A549 (cell line): ENCODE results near the gene TEX12. TPM values are rescaled to one million over a fixed set of nuclear protein-coding genes. Genes with fewer than 3 reads are reported as not detected.
"Not testable (repeated sequence)": the region's sequence is repeated elsewhere in the genome, so short reads cannot be mapped to it uniquely, and the experiment has no call there.

ENCODE experiments used
- ATAC-seq, 2 experiments: fragments of 200-7000 bp in 1 of 2; fragments of >200 bp in 1 of 2; cut with Nextera tagmentation in 1 of 2; cut with Tn5 transposase in 1 of 2; 3 replicates each; pipeline versions ENCODE4 v1.8.0 to v1.9.1; 2018 to 2020; ENCODE audit warnings: mild to moderate bottlenecking in 1 of 2, moderate library complexity in 1 of 2
- CTCF ChIA-PET: fragments of 300-600 bp; sonication (Branson Sonifier 250); formaldehyde crosslinking; extraction: SDS; loops from one replicate; lab custom pipeline; 2021; ENCODE audit warnings: antibody characterized with exemption, inconsistent platforms; lab: Yijun Ruan, JAX
- POLR2A ChIA-PET: fragments of 350-600 bp; formaldehyde crosslinking; extraction: SDS; loops from one replicate; lab custom pipeline; 2021; ENCODE audit warnings: antibody characterized with exemption, inconsistent platforms; lab: Yijun Ruan, JAX
- DNase-seq, 2 experiments: peaks; one replicate each; pipeline versions ENCODE4 v3.0.0 to v3.0.0-alpha.2; 2011 to 2016; ENCODE audit warnings: low read depth in 1 of 2, low spot score in 1 of 2
- FAIRE-seq: peaks from 2 replicates; lab custom pipeline; 2011; peaks lifted over from hg19 to GRCh38; lab: Jason Lieb, UNC
- H3K27ac ChIP-seq, 2 experiments: fragments of >200 bp; sonication (Bioruptor Twin); formaldehyde crosslinking; 3 replicates each; pipeline ENCODE4 v1.5.1; 2016 to 2017
- H3K4me1 ChIP-seq: fragments of >200 bp; sonication (Bioruptor Twin); formaldehyde crosslinking; 3 replicates; pipeline ENCODE4 v1.6.1; 2016
- H3K4me2 ChIP-seq: fragments of >200 bp; sonication (Bioruptor Twin); formaldehyde crosslinking; 3 replicates; pipeline ENCODE4 v1.6.1; 2016
- H3K4me3 ChIP-seq: fragments of >200 bp; sonication (Bioruptor Twin); formaldehyde crosslinking; 3 replicates; pipeline ENCODE4 v1.5.1; 2016
- H3K9me3 ChIP-seq: fragments of >200 bp; sonication (Bioruptor Twin); formaldehyde crosslinking; 3 replicates; pipeline ENCODE4 v1.6.1; 2016
- CHD2 ChIP-seq: fragments of 150-350 bp; IDR thresholded peaks from 2 replicates; pipeline ENCODE4 v1.6.1; 2014; ENCODE audit warnings: low read length; ENCODE audit not compliant: partially characterized antibody
- CHD4 ChIP-seq: fragments of 200-600 bp; sonication (generic); IDR thresholded peaks from 2 replicates; pipeline ENCODE4 v1.6.1; 2016; ENCODE audit warnings: antibody characterized with exemption, mild to moderate bottlenecking, borderline replicate concordance
- EHF ChIP-seq: fragments of 250-450 bp; sonication (Bioruptor Pico); IDR thresholded peaks from 2 replicates; pipeline ENCODE4 v1.5.0; 2020; ENCODE audit warnings: mild to moderate bottlenecking
- EP300 ChIP-seq, 2 experiments: fragments of >200 bp; sonication (Bioruptor Twin); formaldehyde crosslinking; IDR thresholded peaks; 2 replicates in 1 of 2; 3 replicates in 1 of 2; pipeline ENCODE4 v1.6.1; 2016 to 2017
- MAFK ChIP-seq: fragments of 450-650 bp; IDR thresholded peaks from 2 replicates; pipeline ENCODE4 v1.6.1; 2014; ENCODE audit not compliant: partially characterized antibody
- MYC ChIP-seq: IDR thresholded peaks from 2 replicates; pipeline ENCODE4 v1.6.1; 2012; ENCODE audit warnings: mild to moderate bottlenecking, inconsistent platforms, low read length, improper control_type of control experiment, borderline replicate concordance
- NR3C1 ChIP-seq: fragments of >200 bp; sonication (Bioruptor Twin); formaldehyde crosslinking; IDR thresholded peaks from 3 replicates; pipeline ENCODE4 v1.6.1; 2017
- SMC3 ChIP-seq: fragments of >200 bp; sonication (Bioruptor Twin); formaldehyde crosslinking; IDR thresholded peaks from 3 replicates; pipeline ENCODE4 v1.6.1; 2018; ENCODE audit warnings: inconsistent platforms
- SREBF2 ChIP-seq: fragments of 450-650 bp; IDR thresholded peaks from 2 replicates; pipeline ENCODE4 v1.6.1; 2014; ENCODE audit warnings: mild to moderate bottlenecking, moderate library complexity
- ZNF302 ChIP-seq: fragments of 250-450 bp; sonication (Bioruptor Pico); IDR thresholded peaks from 2 replicates; pipeline ENCODE4 v1.9.0; 2021; ENCODE audit warnings: inconsistent platforms, mild to moderate bottlenecking, moderate library complexity
- WGBS: methylation state at CpG from one replicate; pipeline ENCODE4 v1.1.6; 2017; ENCODE audit errors: missing lambda C conversion rate; 5-methylcytosine and 5-hydroxymethylcytosine counted together
- polyA plus RNA-seq, 4 experiments: library from polyadenylated mRNA; depleted of rRNA in 3 of 4; stranded (reverse); fragments of >200 nt; fragmentation: RNase III in 1 of 4; extraction: RNeasy Plus Mini Kit Qiagen cat#74134 plus additional on column Dnase treatment in 1 of 4; gene quantifications; 2 replicates in 3 of 4; 3 replicates in 1 of 4; pipeline ENCODE4 v1.2.3, GENCODE V29; 2011 to 2017
- TF ChIP-seq, protein P1 (sequence below): fragments of >200 bp; sonication (Bioruptor Twin); formaldehyde crosslinking; IDR thresholded peaks from 3 replicates; pipeline ENCODE4 v1.5.1; 2016
- TF ChIP-seq, protein P2 (sequence below): fragments of >200 bp; sonication (Bioruptor Twin); formaldehyde crosslinking; IDR thresholded peaks from 2 replicates; pipeline ENCODE4 v1.6.1; 2016
- TF ChIP-seq, protein P3 (sequence below): fragments of 450-650 bp; IDR thresholded peaks from 2 replicates; pipeline ENCODE4 v1.6.1; 2014; ENCODE audit warnings: antibody characterized with exemption
- TF ChIP-seq, protein P4 (sequence below): IDR thresholded peaks from 2 replicates; pipeline ENCODE4 v1.6.1; 2012

The TEX12 gene
- polyA plus RNA-seq, 2 of the 4 experiments (the other 2 are of a cell fraction), result not detected

DNA sequence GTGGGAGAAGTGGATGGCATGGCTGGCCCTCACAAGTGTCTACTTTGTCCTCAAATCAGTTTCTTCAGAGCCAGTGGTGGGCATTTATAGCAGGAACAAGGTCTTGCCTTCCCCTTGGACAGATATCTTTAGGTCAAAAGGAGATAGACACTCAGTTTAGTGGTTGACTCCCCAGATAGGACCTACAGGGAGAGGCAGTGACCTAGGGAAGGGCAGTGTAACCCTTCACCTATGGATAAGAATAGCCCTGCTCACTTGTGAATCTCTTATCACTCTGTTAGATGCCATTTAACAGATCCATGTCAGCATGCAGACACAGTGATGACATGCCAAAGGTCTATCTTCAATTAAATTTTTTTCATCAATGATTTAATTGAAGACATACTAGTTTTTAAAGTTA is 19.1 kb downstream of the TEX12 start (continued):
- TF ChIP-seq, protein P1, sequence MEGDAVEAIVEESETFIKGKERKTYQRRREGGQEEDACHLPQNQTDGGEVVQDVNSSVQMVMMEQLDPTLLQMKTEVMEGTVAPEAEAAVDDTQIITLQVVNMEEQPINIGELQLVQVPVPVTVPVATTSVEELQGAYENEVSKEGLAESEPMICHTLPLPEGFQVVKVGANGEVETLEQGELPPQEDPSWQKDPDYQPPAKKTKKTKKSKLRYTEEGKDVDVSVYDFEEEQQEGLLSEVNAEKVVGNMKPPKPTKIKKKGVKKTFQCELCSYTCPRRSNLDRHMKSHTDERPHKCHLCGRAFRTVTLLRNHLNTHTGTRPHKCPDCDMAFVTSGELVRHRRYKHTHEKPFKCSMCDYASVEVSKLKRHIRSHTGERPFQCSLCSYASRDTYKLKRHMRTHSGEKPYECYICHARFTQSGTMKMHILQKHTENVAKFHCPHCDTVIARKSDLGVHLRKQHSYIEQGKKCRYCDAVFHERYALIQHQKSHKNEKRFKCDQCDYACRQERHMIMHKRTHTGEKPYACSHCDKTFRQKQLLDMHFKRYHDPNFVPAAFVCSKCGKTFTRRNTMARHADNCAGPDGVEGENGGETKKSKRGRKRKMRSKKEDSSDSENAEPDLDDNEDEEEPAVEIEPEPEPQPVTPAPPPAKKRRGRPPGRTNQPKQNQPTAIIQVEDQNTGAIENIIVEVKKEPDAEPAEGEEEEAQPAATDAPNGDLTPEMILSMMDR, result no peak
- TF ChIP-seq EP300 (IDR thresholded peaks at IDR 0.05) (no peak), CHD4 (no peak), CHD2 (no peak)
- TF ChIP-seq, protein P2, sequence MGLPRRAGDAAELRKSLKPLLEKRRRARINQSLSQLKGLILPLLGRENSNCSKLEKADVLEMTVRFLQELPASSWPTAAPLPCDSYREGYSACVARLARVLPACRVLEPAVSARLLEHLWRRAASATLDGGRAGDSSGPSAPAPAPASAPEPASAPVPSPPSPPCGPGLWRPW, result no peak

DNA sequence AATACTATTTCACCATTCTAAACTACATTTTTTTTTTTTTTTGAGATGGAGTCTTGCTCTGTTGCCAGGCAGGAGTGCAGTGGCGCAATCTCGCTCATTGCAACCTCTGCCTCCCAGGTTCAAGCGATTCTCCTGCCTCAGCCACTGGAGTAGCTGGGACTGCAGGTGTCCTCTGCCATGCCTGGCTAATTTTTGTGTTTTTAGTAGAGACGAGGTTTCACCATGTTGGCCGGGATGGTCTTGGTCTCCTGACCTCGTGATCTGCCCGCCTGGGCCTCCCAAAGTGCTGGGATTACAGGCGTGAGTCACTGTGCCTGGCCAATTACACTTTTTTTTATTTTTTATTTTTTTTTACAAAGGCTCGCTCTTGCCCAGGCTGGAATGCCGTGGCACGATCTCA is 27.9 kb downstream of the TEX12 start:
- POLR2A ChIA-PET, DNase-seq: not testable (repeated sequence)
- 90% methylated on average over 11 of the region's 11 CpGs for WGBS

DNA sequence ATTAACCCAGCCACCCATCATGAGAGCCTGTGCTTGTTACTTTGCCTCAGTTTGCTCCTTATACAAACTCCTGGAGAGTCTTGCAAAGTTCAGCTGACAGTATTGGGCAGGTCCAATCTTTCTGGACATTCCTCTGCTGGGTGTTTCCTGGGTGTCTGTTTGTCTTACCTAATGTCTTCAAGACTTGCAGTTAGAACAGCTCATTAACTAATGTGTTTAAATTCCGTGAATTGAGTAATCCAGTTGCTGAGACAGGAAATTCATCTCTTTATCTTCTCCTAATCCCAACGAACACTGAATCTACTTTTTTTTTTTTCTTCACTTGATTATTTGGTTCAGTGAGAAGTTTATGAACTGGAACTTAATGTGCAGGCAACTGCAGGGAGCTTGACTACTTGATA is 28.8 kb downstream of the TEX12 start:
- TF ChIP-seq, protein P3, sequence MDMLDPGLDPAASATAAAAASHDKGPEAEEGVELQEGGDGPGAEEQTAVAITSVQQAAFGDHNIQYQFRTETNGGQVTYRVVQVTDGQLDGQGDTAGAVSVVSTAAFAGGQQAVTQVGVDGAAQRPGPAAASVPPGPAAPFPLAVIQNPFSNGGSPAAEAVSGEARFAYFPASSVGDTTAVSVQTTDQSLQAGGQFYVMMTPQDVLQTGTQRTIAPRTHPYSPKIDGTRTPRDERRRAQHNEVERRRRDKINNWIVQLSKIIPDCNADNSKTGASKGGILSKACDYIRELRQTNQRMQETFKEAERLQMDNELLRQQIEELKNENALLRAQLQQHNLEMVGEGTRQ, result no peak
- TF ChIP-seq MAFK (no peak), EHF (no peak), SMC3 (no peak), ZNF302 (CRISPR knock-in tag) (no peak), CHD4 (no peak), MYC (no peak), SREBF2 (no peak), NR3C1 (no peak)
- TF ChIP-seq, protein P4, sequence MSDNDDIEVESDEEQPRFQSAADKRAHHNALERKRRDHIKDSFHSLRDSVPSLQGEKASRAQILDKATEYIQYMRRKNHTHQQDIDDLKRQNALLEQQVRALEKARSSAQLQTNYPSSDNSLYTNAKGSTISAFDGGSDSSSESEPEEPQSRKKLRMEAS, result no peak
- Histone ChIP-seq H3K9me3 (no peaks in the 10 kb centered on the region), H3K4me2 (peak overlapping the region; percentile 51; the same call in 2 of the 3 replicates), H3K4me1 (peaks cover 14% of the 10 kb centered on the region), H3K27ac (peak overlapping the region in 1 of 2 experiments; percentile 13; a peak in 1 of 6 replicates), H3K4me3 (no peak overlapping the region)
- ATAC-seq, result no peak
- ChIA-PET POLR2A (no interaction called here), CTCF (interaction anchor here (0.8 to 1.0 kb wide), 2 partner anchors 84 to 1094 kb away, joined by 3 to 4 read pairs; no protein-coding TSS in a partner anchor)
- DNase-seq, result peak in 1 of 2 experiments; percentile 11
- 17% methylated on average over 2 of the region's 2 CpGs for WGBS
- no peak for FAIRE-seq

More for the DNA sequence above, 27.9 kb downstream of the TEX12 start:
- H3K4me3 ChIP-seq, H3K27ac ChIP-seq, FAIRE-seq, H3K9me3 ChIP-seq, ATAC-seq, H3K4me2 ChIP-seq, CTCF ChIA-PET: not testable (repeated sequence)
- peaks cover 14% of the 10 kb centered on the region for H3K4me1 ChIP-seq

DNA sequence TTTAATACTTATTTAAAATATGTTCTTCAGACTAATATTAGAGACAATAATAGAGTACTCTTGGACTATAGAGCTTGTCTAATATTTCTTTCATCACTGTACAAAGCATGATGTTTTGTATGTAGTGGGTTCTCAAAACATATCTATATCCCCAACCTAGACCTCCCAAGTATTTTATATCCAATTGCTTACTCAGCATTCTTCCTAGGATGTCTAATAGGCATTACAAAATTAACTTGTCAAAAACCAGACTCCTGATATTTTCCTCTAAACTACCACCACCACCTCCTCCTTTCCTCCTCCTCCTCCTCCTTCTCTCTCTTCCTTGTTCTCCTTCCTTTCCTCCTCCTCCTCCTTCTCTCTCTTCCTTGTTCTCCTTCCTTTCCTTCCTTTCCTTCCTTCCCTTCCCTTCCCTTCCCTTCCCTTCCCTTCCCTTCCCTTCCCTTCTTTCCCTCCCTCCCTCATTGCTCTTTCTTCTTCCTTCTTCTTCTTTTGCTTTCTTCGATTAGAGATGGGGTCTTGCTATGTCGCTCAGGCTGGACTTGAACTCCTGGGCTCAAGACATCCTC is 29.4 kb downstream of the TEX12 start:
- ChIA-PET CTCF (interaction anchor here (0.8 to 1.0 kb wide), 2 partner anchors 83 to 1093 kb away, joined by 3 to 4 read pairs; no protein-coding TSS in a partner anchor), POLR2A (no interaction called here)
- 96% methylated on average over 2 of the region's 2 CpGs for WGBS
- DNase-seq (no peak), ATAC-seq (no peak), FAIRE-seq (no peak)
- no peak overlapping the region for H3K4me3 ChIP-seq
- peak overlapping the region in 1 of 2 experiments; percentile 13; a peak in 1 of 6 replicates for H3K27ac ChIP-seq
- peak overlapping the region; percentile 51; the same call in 1 of the 3 replicates for H3K4me2 ChIP-seq
- peaks cover 14% of the 10 kb centered on the region for H3K4me1 ChIP-seq
- TF ChIP-seq, protein P1, result no peak
- peak; percentile 89 for TF ChIP-seq MAFK
- H3K9me3 ChIP-seq, result no peaks in the 10 kb centered on the region

DNA sequence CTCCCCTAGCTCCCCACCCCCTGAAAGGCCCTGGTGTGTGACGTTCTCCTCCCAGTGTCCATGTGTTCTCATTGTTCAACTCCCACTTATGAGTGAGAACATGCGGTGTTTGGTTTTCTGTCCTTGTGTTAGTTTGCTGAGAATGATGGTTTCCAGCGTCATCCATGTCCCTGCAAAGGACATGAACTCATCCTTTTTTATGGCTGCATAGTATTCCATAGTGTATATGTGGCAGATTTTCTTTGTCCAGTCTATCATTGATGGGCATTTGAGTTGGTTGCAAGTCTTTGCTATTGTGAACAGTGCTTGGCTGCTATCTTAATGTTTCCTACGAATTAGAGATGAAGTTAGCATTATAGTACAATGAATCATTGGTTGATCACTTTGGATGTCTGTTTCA is 31.9 kb downstream of the TEX12 start:
- POLR2A ChIA-PET, H3K9me3 ChIP-seq, H3K4me2 ChIP-seq, DNase-seq, H3K4me3 ChIP-seq, FAIRE-seq, H3K27ac ChIP-seq, ATAC-seq: not testable (repeated sequence)
- peaks cover 14% of the 10 kb centered on the region for H3K4me1 ChIP-seq
- WGBS, result 62% methylated on average over 4 of the region's 4 CpGs
- CTCF ChIA-PET, result interaction anchor here (2.5 kb wide), 1 partner anchor 20 kb away, joined by 9 read pairs; no protein-coding TSS in a partner anchor
